Renal cortex interstitium (tissue), 11 donors: ENCODE results near the gene GPC3. TPM values are rescaled to one million over a fixed set of nuclear protein-coding genes. Genes with fewer than 3 reads are reported as not detected.
"Not testable (repeated sequence)": the region's sequence is repeated elsewhere in the genome, so short reads cannot be mapped to it uniquely, and the experiment has no call there.

Source experiments
- DNase-seq, 11 donors: peaks; one replicate each; pipeline ENCODE4 v3.0.0-alpha.2; 2013; ENCODE audit warnings: low read depth in 9 of 11, low spot score in 4 of 11; ENCODE audit errors: extremely low read depth in 1 of 11
- polyA plus RNA-seq, 3 donors: library from polyadenylated mRNA; unstranded; fragments of 120-200 nt; gene quantifications; one replicate each; pipeline ENCODE4 v1.2.1, GENCODE V29; 2013; ENCODE audit not compliant: insufficient read length in 3 of 3

Gene GPC3
- polyA plus RNA-seq, 3 donors: 1,038 to 1,396 (median 1,308) TPM

DNA sequence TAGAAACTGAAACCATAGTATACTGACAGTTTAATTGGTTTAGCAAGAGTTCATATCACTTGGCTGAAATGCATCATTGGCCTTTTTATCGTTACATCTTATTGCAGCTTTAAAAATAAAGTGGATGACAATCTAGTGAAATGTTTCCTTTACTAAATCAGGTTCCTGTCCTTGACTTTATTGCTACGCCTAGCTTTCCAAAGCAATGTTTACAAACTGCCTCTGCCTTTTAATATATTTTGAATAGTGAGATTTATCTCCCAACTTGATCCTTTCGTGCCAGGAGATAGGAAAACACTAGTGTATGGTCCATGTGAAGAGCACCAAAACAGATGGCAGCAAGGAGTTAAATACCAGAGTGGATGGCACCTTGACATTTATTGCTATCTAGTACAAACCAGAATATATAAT is 67.0 kb downstream of the GPC3 start:
- DNase-seq: no peak

DNA sequence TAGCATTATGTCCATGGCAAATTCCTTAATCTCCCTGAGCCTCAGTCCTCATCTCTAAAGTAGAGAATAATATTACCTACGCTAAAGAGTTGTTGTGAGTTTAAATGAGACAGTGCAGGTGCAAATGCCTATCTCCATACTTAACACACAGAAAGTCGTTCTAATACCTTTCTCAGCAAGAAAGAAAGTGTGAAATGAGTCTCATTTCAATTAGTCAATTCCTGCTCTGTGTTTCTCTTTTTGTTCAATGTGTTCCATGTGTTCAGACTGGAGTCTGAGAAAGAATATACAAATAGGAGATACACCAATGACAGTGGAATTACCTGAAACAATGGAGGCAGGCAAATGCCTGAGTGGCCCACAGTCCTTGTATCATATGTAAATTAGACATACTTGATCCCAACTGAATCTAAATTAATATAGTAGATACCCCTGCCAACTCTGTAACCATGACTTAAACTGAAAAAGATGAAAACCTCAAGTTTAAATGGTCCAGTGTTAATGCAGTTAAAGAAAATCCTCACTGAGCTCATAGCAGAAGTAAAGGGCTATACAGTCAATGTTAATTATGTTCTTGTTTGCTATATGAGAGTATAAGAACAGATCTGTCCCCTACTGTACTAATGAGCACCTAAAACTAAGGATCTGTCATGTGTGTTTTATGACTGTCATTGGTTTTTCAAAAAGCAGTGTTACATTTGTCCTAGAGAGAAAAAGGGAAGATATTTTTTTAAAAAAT is 68.2 kb downstream of the GPC3 start:
- no peak for DNase-seq

DNA sequence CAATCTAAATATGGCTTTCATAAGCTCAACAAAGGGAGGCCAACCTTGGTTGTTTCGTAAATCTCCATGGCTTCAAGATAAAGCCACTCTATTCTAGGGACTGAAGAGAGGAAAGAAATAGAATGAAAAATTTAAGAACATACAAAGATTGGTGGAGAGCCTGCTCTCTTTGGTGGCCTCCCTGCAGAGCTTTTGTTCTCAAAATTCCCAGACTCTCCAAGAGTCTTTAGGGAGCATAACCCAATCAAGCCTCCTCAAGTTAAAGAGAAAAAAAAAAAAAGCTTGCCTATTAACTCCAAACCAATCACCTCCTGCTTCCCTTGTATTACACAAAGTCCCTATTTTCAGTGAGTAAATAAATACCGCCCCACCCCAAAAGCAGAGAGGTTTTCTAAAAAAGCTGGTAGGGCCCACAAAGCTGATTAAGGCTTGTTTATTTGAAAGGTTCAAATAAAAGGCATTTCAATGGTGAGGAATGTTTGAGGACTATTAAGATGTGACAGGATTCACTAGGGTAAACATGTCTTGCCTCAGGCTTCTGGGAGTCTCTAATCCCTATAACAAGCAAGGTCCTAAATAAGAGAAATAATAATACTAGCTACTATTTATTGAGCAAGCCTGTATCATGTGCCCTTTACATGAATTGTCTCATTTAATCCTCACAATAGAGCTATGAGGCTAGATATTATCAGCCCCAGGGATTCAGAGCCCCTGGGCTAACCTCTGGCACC is 71.6 kb downstream of the GPC3 start:
- DNase-seq: no peak

DNA sequence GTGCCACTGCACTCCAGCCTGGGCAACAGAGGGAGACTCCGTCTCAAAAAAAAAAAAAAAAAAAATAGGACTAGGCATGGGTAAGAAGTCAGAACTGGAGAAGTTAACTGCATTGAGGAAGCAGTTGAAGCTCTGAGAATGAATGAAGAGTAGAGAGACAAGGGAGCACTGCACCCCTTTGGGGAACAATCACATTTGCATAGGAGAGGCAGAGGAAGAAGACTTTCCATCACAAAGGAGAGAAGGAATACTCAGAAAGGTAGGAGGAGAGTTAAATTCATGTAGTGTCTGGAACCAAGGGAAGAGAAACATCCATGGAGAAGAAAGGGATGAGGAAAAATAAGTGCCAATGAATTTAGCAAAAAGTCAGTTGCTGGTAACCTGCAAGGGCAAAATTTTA is 72.4 kb downstream of the GPC3 start:
- DNase-seq: no peak

DNA sequence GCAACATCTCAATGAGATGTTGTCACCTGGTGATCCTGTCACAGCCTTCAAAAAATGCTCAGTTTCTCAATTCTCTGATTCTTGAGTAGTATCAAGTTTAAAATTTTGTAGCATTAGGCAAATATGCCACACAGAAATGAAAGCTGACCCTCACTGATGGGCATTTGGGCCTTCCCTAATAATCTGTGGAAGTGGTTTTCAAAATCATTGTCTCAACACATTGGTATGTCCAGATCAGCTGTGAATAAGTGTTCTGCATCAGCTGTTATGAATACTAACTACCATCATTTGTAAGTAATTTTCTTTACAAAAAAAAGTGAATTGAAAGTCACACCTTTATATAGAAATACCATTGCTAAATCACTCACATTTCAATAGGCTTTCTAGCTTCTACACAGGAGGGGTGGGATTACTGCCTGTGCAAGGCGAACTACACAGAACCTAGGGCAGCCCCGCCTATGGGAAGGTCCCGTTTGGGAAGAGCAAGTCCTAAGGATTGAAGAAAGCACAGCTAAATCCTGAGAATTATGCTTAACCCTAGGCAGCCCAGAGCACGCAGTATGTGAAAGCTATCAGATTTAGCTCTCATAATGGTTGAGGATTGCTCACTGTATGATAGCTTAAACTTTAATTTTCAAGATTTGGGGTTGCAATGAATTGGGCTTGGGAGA is 73.4 kb downstream of the GPC3 start:
- DNase-seq: no peak

DNA sequence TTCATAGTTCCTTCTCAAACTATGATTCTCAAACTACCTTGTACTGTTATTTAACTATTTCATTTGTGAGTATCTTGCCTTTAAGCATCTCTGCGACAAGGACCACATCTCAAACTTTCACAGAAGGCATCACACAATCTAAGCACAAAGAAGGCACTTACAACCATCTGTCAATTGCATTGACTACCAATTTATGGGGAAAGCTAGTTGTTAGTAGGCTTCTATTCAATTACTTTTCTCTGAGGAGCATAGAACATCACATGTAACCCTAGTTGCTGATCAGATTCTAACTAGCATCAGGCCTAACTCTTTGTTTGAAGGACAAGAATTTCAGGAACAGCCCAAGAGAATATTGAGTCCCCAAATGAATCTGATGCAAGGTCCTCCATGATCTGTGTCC is 74.9 kb downstream of the GPC3 start:
- DNase-seq: no peak

DNA sequence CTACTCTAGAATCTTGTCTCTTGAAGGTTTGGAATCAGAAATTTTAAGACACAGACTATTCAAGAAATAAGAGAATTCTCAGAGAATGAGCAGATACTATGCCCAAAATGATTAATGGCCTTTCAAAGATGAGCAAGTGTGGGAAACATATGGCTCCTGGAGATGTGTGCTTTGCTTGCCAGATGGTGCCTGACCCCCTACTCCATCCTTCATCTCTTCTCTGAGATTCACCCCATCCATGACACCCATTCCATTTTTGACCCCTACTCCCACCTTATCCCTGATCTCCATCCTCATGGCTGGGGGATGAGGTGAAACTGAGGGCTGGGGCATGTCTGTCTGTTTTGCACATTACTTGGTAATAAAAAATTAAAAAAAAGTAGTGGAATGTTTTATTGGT is 75.5 kb downstream of the GPC3 start:
- DNase-seq: no peak

DNA sequence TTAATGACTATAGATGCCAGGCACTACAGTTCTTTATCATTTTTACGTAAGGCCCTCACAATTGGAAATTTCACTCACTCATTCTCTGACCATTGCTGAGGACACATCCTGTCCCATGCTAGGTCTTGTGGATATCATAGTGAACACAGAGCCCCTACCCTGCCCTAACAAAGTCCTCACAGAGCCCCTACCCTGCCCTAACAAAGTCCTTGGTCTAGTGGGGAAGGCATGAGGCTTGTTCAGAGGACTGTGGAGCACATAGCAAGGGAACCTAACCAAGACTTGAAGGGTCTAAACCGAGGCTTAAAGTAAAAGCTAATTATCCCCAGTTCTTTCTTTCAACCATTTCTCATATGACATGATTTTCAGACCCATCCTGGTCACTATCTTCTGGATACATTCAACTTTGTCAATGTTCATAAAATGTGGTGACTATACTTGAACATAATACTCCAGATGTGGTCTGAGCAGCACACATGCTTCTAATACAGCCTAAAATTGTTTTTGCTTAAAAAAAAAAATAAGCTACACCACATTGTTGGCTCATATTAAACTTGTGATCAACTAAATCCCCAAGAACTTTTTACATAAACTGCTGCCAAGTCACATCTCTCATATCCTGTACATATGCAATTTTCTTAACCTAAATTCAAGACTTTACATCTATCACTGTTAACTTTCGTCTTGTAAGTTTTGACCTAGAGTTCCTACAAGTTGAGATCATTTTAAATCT is 77.0 kb downstream of the GPC3 start:
- no peak for DNase-seq

DNA sequence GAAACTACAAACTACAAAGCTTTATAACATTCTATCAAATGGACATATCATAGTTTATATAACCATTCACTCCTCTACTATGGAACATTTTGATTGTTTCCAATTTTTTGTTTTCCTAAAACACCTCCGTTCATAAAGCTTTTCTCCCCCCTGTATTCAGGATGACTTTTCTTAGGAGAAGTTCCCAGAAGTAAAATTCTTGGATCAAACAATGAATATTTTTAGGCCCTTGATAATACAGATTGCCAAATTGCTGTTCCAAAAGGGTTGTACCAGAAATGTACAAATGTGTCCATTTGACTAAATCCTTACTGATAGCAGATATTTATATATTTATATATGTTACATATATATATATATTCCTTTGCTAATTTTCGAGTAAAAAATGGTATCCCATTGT is 77.8 kb downstream of the GPC3 start:
- no peak for DNase-seq

DNA sequence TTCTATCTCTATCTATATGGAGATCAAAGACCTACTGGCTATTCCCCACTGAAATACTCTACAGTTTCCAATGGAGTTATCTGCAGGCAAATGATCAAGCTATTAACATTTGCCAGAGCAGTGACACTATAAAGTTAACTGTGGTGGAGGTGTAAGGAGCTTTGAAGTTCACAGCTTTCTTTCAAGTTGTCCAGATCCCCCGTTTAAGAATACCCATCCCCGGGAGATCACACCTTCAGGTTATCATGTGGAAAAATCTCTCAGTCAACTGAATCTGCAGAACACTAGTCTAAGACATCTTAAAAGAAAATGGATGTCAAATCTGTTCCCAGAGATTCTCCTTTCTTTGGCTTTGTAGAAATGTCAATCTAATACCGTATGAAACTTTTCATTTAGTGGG is 80.1 kb downstream of the GPC3 start:
- no peak for DNase-seq

DNA sequence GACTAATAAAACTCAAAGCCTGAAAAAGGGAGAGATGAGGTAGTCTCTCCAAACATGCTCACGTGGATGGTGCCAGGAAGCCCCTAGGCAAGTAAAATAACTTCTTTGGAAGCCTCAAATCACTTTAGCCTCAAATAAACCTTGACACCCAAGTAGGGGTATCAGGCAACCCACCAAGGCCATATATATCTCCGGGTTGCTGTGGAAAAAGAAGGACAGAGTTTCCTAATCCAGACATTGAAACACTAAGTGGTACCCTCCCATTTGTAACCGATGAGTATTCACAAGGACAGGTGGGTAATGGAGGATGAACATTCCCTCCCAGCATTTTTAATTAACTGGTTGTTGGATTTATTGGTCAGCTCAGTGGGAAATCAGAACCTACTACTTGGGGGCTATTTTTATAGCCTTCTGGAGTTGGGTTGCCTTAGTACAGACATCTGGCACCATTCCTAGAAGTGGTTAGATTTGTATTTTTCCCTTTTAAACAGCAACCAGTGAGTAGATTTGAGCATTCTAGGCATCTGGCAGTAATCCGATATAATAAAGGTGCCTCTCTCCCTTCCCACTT is 87.7 kb downstream of the GPC3 start:
- peak in 7 of 11 donors; percentile 19 to 65 (median 37) for DNase-seq

DNA sequence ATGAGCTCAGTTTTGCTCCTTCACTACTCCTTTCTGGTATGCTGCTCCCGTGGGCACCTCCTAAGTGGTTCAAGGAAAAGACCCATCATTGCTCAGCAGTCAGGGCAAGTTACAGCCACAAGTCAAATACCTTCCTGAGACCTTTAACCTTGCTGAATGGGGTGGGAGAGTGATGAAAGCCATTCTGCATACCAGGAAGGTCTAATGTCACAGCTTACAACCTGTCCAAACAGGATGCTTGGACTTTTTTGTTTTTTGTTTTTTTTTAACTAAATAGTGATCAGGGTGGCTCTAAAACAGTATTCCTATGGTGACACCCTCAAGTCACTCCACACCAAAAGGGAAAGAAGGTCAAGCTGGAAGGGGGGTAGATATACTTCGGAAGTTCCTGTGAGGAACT is 93.1 kb downstream of the GPC3 start:
- peak in 1 of 11 donors; percentile 15 for DNase-seq

DNA sequence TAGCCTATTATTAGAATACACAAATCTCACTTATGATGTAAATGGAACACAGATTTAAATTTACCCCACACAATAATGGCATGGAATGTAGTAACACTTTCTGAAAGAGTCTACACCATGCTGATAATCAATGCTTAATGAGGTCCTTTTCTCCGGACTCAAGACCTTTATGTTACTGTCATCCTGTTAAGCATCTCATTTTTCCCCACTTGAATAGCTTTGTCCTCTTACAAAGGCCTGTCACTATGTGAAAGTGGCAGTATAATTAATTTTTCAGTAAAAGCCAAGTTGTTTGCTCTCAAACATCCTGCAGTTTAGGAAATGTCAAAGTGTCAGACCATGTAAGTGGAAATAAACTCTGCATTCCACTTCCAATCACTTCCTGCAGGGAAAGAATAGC is 96.4 kb downstream of the GPC3 start:
- no peak for DNase-seq

DNA sequence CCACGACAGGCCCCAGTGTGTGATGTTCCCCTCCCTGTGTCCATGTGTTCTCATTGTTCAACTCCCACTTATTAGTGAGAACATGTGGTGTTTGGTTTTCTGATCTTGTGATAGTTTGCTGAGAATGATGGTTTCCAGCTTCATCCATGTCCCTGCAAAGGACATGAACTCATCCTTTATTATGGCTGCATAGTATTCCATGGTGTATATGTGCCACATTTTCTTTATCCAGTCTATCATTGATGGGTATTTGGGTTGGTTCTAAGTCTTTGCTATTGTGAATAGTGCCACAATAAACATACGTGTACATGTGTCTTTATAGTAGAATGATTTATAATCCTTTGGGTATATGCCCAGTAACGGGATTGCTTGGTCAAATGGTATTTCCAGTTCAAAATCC is 97.3 kb downstream of the GPC3 start:
- not testable (repeated sequence) for DNase-seq

DNA sequence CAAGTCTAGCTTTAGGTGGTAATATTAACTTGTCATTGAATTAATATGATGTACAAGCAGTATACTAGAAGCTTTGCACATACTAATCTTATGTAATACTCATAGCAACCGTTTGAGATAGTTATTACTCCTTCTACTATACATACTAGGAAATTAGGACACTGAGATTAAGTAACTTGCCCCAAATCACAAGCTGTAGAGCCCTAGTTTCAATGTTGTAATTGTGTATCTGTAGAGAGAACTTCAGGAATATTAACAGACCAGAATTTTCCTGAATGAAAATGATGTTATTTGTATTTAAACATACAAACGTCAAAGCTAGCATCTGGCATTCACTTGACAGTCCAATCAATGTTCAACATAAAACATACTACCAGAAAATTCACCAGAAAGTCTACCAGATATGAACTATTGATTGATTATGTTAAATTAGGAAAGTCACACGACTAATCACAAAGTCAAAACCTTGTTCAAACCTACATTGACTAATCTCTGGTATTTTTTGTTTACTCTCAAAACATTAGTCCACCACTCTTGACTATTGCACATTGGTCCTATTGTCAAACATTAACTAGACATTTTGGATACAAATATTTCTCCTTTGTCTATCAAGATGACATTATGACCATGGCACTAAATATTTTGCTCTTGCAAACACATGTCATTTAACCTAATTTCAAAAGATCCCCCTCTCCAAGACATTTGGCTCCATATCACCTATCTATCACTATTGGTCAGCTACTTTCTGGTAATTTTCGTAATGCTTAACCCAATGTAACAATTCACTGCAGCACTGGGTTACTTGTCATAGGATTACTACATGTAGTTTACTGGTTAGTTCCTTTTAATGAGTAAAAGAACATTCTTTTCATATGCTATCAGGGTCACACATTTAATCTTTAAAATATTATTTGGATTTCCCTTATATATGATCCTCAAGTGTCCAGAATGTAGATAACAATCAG is 100.7 kb downstream of the GPC3 start:
- DNase-seq: no peak

DNA sequence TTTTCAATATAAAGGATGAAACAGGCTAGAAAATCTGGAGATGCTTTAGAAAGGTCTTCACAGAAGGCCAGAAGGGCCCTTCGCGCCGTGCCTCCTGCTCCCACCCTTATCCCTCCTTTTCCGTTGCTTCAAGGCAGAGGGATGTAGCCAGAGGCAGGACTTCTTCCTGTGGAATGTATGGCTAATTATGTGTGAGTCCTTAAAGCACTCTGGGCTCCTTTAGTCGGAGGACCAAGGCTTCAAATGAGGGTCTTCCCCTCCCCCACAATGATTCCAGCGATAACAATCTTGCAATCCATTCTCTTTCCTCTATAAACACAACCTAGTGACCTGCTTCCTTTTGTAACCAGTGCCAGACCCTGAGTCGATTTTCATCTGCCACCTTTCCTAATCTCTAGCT is 103.5 kb downstream of the GPC3 start:
- DNase-seq: no peak

DNA sequence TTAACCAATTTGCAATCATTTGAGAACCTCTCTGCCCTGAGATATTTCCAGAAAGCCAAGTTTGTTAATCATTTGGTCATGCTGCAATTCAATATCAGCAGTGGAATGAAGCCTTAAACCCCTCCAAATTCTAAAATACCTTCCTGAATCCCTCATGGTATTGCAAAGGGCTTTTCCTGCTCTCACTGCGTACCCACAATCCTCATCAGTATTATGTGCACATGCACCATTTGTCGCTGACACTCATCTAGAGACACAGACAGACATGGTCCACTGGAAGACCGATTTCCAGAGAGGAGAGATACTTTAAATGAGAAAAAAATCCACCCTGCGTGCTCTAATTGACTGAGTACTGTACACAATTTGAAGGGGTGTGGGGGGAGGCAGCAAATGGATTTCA is 104.4 kb downstream of the GPC3 start:
- DNase-seq: no peak

DNA sequence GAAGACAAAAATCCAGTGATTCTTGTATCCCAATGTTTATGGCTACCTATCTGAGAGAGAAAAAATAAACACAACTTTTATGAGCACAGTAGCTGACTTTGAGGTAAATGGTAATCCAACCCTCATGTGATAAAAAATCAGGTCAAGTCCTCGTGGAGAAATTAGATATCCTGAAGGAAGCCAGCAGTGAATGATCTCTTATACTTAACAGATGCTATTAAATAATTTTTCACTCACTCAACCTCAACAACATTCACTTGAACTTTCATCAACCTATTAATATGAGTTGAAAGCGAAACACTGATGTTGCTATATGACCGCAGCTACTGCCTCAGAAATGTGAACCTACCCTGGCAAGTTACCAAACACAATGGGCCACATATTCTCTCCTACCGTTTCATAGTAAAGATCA is 105.4 kb downstream of the GPC3 start:
- DNase-seq: no peak
